HAP-1 (cell line): ENCODE data around the gene CSTF2T.

ENCODE experiments used
- DNase-seq, 2 experiments: peaks; one replicate each; pipeline ENCODE4 v3.0.0-alpha.2; 2016 to 2020; ENCODE audit warnings: low spot score in 2 of 2
- H3K27me3 ChIP-seq: fragments of 250-450 bp; sonication (Bioruptor Pico); 2 replicates; pipeline ENCODE4 v1.5.1; 2020; ENCODE audit warnings: low read depth, mild to moderate bottlenecking, moderate library complexity
- H3K36me3 ChIP-seq: fragments of 250-450 bp; sonication (Bioruptor Pico); replicated peaks from 2 replicates; pipeline ENCODE4 v1.5.1; 2020; ENCODE audit warnings: mild to moderate bottlenecking
- H3K4me1 ChIP-seq: fragments of 250-450 bp; sonication (Bioruptor Pico); 2 replicates; pipeline ENCODE4 v1.5.1; 2020; ENCODE audit warnings: mild to moderate bottlenecking
- H3K4me3 ChIP-seq: fragments of 250-450 bp; sonication (Bioruptor Pico); 2 replicates; pipeline ENCODE4 v1.5.1; 2020; ENCODE audit warnings: mild to moderate bottlenecking, moderate library complexity
- H3K9me3 ChIP-seq: fragments of 250-450 bp; sonication (Bioruptor Pico); 2 replicates; pipeline ENCODE4 v1.5.1; 2020; ENCODE audit warnings: mild to moderate bottlenecking, moderate library complexity
- in situ Hi-C: fragments of 300-500 bp; cut with MboI; formaldehyde crosslinking; loops from 3 replicates; pipeline ENCODE4 v1.14.3; 2020; ENCODE audit warnings: low sequenced_read_pairs, inconsistent platforms, mixed read lengths

Gene CSTF2T

DNA sequence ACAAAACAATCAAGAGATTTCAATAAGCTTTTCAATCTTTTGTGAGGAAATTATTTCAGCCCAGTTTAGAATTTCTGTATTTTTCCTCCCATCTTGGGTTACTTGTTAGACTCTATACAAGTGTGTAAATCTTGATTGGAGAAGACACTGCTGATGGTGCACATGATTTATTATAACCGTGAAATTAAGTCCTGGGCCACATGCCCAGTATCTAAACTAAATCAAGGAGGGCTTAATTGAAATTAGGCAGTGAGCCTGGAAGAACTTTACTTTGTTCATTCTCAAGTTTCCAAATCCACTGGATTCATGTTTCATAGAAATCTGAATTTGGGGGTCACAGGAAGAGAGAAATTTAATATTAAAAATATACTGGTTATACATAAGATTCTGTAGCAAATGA is 44.5 kb downstream of the CSTF2T start:
- H3K4me1 ChIP-seq: no peaks in the 10 kb centered on the region
- no peak for DNase-seq

DNA sequence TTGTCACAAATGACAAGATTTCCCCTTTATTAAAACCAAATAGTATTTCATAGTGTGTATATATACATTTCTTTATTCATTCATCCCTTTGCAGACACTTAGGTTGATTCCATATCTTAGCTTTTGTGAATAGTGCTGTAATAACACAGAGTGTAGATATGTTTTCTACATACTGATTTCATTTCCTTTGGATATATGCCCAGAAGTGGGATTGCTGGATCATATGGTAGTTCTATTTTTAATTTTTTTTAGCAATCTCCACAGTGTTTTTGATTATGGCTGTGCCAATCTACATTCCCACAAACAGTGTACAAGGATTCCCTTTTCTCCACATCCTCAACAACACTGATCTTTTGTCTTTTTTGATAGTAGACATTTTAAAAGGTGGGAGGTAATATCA is 46.4 kb downstream of the CSTF2T start:
- Histone ChIP-seq H3K27me3 (no peaks in the 10 kb centered on the region), H3K4me1 (no peaks in the 10 kb centered on the region), H3K4me3 (no peak overlapping the region), H3K9me3 (no peaks in the 10 kb centered on the region), H3K36me3 (no peaks in the 10 kb centered on the region)
- DNase-seq: no peak
- in situ Hi-C loops: no loop called here

More for the DNA sequence above, 44.5 kb downstream of the CSTF2T start:
- Histone ChIP-seq H3K27me3 (no peaks in the 10 kb centered on the region), H3K4me3 (no peak overlapping the region), H3K9me3 (no peaks in the 10 kb centered on the region), H3K36me3 (no peaks in the 10 kb centered on the region)
- in situ Hi-C loops: no loop called here

DNA sequence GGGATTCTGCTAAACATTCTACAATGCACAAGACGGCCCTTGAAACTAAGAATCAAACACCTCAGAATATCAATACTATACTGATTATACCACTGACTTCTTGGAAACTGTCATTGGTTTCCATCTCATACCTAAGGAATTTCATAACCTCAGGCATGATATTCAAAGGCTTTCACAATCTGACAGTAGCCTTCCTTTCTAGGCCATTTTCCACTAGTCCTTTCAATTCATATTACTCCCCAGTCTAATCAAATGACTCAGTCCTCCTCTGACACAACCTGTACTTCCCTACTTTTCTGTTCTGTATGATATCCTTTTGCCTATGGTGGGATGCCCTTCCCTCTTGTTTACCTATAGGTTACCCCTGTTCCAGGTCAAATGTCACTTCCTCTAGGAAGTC is 48.3 kb downstream of the CSTF2T start:
- no peaks in the 10 kb centered on the region for H3K9me3 ChIP-seq
- DNase-seq: no peak
- no peaks in the 10 kb centered on the region for H3K36me3 ChIP-seq
- H3K27me3 ChIP-seq: no peaks in the 10 kb centered on the region
- no peak overlapping the region for H3K4me3 ChIP-seq
- in situ Hi-C loops: no loop called here
- H3K4me1 ChIP-seq: no peaks in the 10 kb centered on the region

DNA sequence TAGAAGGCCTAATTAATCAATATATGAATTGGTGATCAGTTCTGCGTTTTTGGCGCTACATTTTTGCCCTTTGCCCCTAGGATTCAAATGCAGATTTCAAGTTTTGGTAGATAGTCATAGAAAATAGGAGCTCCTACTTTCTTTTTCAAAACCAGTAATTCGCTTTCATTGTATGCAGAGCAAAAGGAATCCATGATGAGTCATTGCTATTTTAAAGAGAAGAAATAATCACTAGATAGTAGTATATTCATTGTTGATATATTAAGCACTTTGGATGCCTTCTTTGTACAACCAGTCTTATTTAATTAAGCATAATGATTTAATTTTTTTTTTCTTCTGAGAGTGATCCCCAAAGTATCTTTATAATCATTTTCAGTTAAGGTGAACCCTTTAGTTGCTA is 50.3 kb downstream of the CSTF2T start:
- no peaks in the 10 kb centered on the region for H3K36me3 ChIP-seq
- H3K27me3 ChIP-seq: peaks cover 5% of the 10 kb centered on the region; the same call in 1 of the 2 replicates
- H3K4me3 ChIP-seq: no peak overlapping the region
- no peaks in the 10 kb centered on the region for H3K4me1 ChIP-seq
- in situ Hi-C loops: no loop called here
- H3K9me3 ChIP-seq: no peaks in the 10 kb centered on the region
- no peak for DNase-seq
